Neuronal stem cell (in vitro differentiated cells): ENCODE data around the gene NDUFS4.

Experiments used
- DNase-seq: peaks from one replicate; pipeline ENCODE4 v3.0.0-alpha.2; 2013; ENCODE audit warnings: low spot score
- H2AFZ ChIP-seq: one replicate; pipeline ENCODE4 v1.6.1; 2013; ENCODE audit warnings: mild to moderate bottlenecking, low read length, inconsistent platforms
- H2AK5ac ChIP-seq: 2 replicates; pipeline ENCODE4 v1.6.1; 2013; ENCODE audit warnings: low read depth, mild to moderate bottlenecking, inconsistent platforms, low read length, moderate library complexity, mixed read lengths
- H2BK120ac ChIP-seq: 2 replicates; pipeline ENCODE4 v1.6.1; 2013; ENCODE audit warnings: low read depth, mild to moderate bottlenecking, inconsistent platforms, low read length, moderate library complexity, mixed read lengths
- H2BK12ac ChIP-seq: one replicate; pipeline ENCODE4 v1.6.1; 2013; ENCODE audit warnings: low read length, inconsistent platforms
- H2BK15ac ChIP-seq: 2 replicates; pipeline ENCODE4 v1.6.1; 2013; ENCODE audit warnings: mild to moderate bottlenecking, low read length, inconsistent platforms, mixed read lengths
- H2BK5ac ChIP-seq: one replicate; pipeline ENCODE4 v1.6.1; 2013; ENCODE audit warnings: inconsistent platforms, mild to moderate bottlenecking, low read length, moderate library complexity
- H3K14ac ChIP-seq: one replicate; pipeline ENCODE4 v1.6.1; 2013; ENCODE audit warnings: low read length, inconsistent platforms
- H3K18ac ChIP-seq: 2 replicates; pipeline ENCODE4 v1.6.1; 2013; ENCODE audit warnings: low read length, inconsistent platforms
- H3K23ac ChIP-seq: 2 replicates; pipeline ENCODE4 v1.6.1; 2013; ENCODE audit warnings: low read depth, mild to moderate bottlenecking, mixed read lengths, low read length, inconsistent platforms; ENCODE audit not compliant: poor library complexity
- H3K27ac ChIP-seq: replicated peaks from 3 replicates; pipeline ENCODE4 v1.5.1; 2013; ENCODE audit warnings: low read length, inconsistent platforms
- H3K27me3 ChIP-seq, 3 experiments: 2 replicates each; pipeline ENCODE4 v1.6.1; 2013; ENCODE audit warnings: low read length in 3 of 3, mild to moderate bottlenecking in 2 of 3, inconsistent platforms in 1 of 3, low read depth in 1 of 3, mixed read lengths in 1 of 3, moderate library complexity in 1 of 3; ENCODE audit not compliant: control insufficient read depth in 3 of 3, insufficient read depth in 3 of 3
- H3K36me3 ChIP-seq, 2 donors: replicated peaks in 1 of 2; 2 replicates each; pipeline ENCODE4 v1.6.1; 2013; ENCODE audit warnings: low read length in 2 of 2; ENCODE audit not compliant: control insufficient read depth in 2 of 2, insufficient read depth in 2 of 2
- H3K4ac ChIP-seq: 2 replicates; pipeline ENCODE4 v1.6.1; 2013; ENCODE audit warnings: inconsistent platforms, mild to moderate bottlenecking, low read length, moderate library complexity
- H3K4me1 ChIP-seq, 2 donors: 1 replicate in 1 of 2; 2 replicates in 1 of 2; pipeline ENCODE4 v1.6.1; 2013; ENCODE audit warnings: low read length in 2 of 2, low read depth in 1 of 2; ENCODE audit not compliant: control insufficient read depth in 2 of 2, insufficient read depth in 1 of 2
- H3K4me2 ChIP-seq: one replicate; pipeline ENCODE4 v1.6.1; 2013; ENCODE audit warnings: mild to moderate bottlenecking, low read length, inconsistent platforms; ENCODE audit not compliant: insufficient read depth, poor library complexity, severe bottlenecking
- H3K4me3 ChIP-seq, 2 donors: 2 replicates each; pipeline ENCODE4 v1.5.1; 2013; ENCODE audit warnings: low read length in 2 of 2, mild to moderate bottlenecking in 2 of 2, inconsistent platforms in 1 of 2, moderate library complexity in 1 of 2
- H3K79me1 ChIP-seq: one replicate; pipeline ENCODE4 v1.6.1; 2013; ENCODE audit warnings: low read depth, mild to moderate bottlenecking, inconsistent platforms, low read length, moderate library complexity
- H3K9ac ChIP-seq: one replicate; pipeline ENCODE4 v1.6.1; 2013; ENCODE audit warnings: mild to moderate bottlenecking, low read depth, low read length, inconsistent platforms; ENCODE audit not compliant: poor library complexity
- H3K9me3 ChIP-seq, 2 donors: replicated peaks in 1 of 2; 2 replicates each; pipeline versions ENCODE3 to v1.6.1; 2013; ENCODE audit warnings: low read length in 2 of 2, mild to moderate bottlenecking in 2 of 2, inconsistent platforms in 1 of 2, low read depth in 1 of 2, mixed read lengths in 1 of 2, moderate library complexity in 1 of 2; ENCODE audit not compliant: control insufficient read depth in 2 of 2, insufficient read depth in 1 of 2
- H4K8ac ChIP-seq: one replicate; pipeline ENCODE4 v1.6.1; 2013; ENCODE audit warnings: low read depth, mild to moderate bottlenecking, inconsistent platforms, low read length, moderate library complexity
- H4K91ac ChIP-seq: one replicate; pipeline ENCODE4 v1.6.1; 2013; ENCODE audit warnings: low read length, low read depth, mild to moderate bottlenecking, inconsistent platforms; ENCODE audit not compliant: poor library complexity
- WGBS, 2 donors: extraction: QIAGEN DNeasy Blood & Tissue Kit; methylation state at CpG; one replicate each; pipeline ENCODE4 v1.1.7; 2013; ENCODE audit warnings: missing lambda C conversion rate in 2 of 2, mixed read lengths in 1 of 2; ENCODE audit not compliant: insufficient read length in 2 of 2, insufficient replicate concordance in 1 of 2; ENCODE audit errors: extremely low coverage in 2 of 2; 5-methylcytosine and 5-hydroxymethylcytosine counted together

Gene NDUFS4

GRCh38 chr5:53556001-53556400 lies 4.4 kb upstream of the NDUFS4 start:
- H3K4me1 ChIP-seq, result no peaks in the 10 kb centered on the region
- peaks cover 0 to 11% of the 10 kb centered on the region in 2 donors for H3K9me3 ChIP-seq
- H3K4me2 ChIP-seq, result no peak overlapping the region
- H2BK5ac ChIP-seq, result no peak overlapping the region
- no peak overlapping the region for H4K8ac ChIP-seq
- H3K4ac ChIP-seq, result no peak overlapping the region
- no peak overlapping the region for H2AK5ac ChIP-seq
- H3K27ac ChIP-seq, result no peak overlapping the region
- no peak overlapping the region for H3K14ac ChIP-seq
- no peak overlapping the region for H2BK12ac ChIP-seq
- no peak overlapping the region for H3K23ac ChIP-seq
- no peaks in the 10 kb centered on the region for H3K36me3 ChIP-seq
- H3K4me3 ChIP-seq, result no peak overlapping the region
- H4K91ac ChIP-seq, result no peak overlapping the region
- H2AFZ ChIP-seq, result no peak overlapping the region
- no peak overlapping the region for H2BK120ac ChIP-seq
- H3K18ac ChIP-seq, result no peak overlapping the region
- no peak for DNase-seq
- no peak overlapping the region for H3K9ac ChIP-seq
- no peaks in the 10 kb centered on the region for H3K79me1 ChIP-seq
- H3K27me3 ChIP-seq, result no peaks in the 10 kb centered on the region
- no peak overlapping the region for H2BK15ac ChIP-seq

- no CpG with 5 or more reads among the region's 2 CpGs for WGBS, 2 donors
- Histone ChIP-seq H3K23ac (no peak overlapping the region), H3K27me3 (no peaks in the 10 kb centered on the region), H2BK5ac (no peak overlapping the region), H3K4me2 (no peak overlapping the region), H3K9me3 (peaks cover 0 to 11% of the 10 kb centered on the region in 2 donors), H3K79me1 (no peaks in the 10 kb centered on the region), H2AFZ (no peak overlapping the region), H3K4ac (no peak overlapping the region), H3K4me1 (peaks cover 0 to 3% of the 10 kb centered on the region in 2 donors), H2BK12ac (no peak overlapping the region), H3K18ac (no peak overlapping the region), H3K36me3 (peaks cover 0 to 3% of the 10 kb centered on the region in 2 donors), H3K27ac (no peak overlapping the region), H3K9ac (no peak overlapping the region), H2BK15ac (no peak overlapping the region), H3K14ac (no peak overlapping the region), H4K91ac (no peak overlapping the region), H2BK120ac (no peak overlapping the region), H3K4me3 (no peak overlapping the region), H4K8ac (no peak overlapping the region), H2AK5ac (no peak overlapping the region)
- no peak for DNase-seq
Measured at GRCh38 chr5:53557386-53557785, 3.1 kb upstream of the NDUFS4 start.

- H3K27me3 ChIP-seq, result no peaks in the 10 kb centered on the region
- H2BK15ac ChIP-seq, result no peak overlapping the region
- H3K23ac ChIP-seq, result no peak overlapping the region
- no peak overlapping the region for H3K14ac ChIP-seq
- H3K79me1 ChIP-seq, result no peaks in the 10 kb centered on the region
- H4K8ac ChIP-seq, result no peak overlapping the region
- peaks cover 0 to 3% of the 10 kb centered on the region in 2 donors for H3K4me1 ChIP-seq
- H3K4ac ChIP-seq, result no peak overlapping the region
- no peak overlapping the region for H3K9ac ChIP-seq
- H3K18ac ChIP-seq, result no peak overlapping the region
- no peak overlapping the region for H2BK12ac ChIP-seq
- peaks cover 0 to 11% of the 10 kb centered on the region in 2 donors for H3K9me3 ChIP-seq
- H4K91ac ChIP-seq, result no peak overlapping the region
- H2AFZ ChIP-seq, result no peak overlapping the region
- no peak overlapping the region for H2BK120ac ChIP-seq
- H3K4me2 ChIP-seq, result no peak overlapping the region
- H2BK5ac ChIP-seq, result no peak overlapping the region
- H3K27ac ChIP-seq, result no peak overlapping the region
- no peak for DNase-seq
- peaks cover 0 to 6% of the 10 kb centered on the region in 2 donors for H3K36me3 ChIP-seq
- no peak overlapping the region for H3K4me3 ChIP-seq
- no peak overlapping the region for H2AK5ac ChIP-seq
Measured at GRCh38 chr5:53558966-53559365, 1.5 kb upstream of the NDUFS4 start.

- Histone ChIP-seq H3K4ac (no peak overlapping the region), H3K4me1 (peaks cover 0 to 3% of the 10 kb centered on the region in 2 donors), H2AK5ac (no peak overlapping the region), H4K8ac (no peak overlapping the region), H2BK5ac (no peak overlapping the region), H3K14ac (no peak overlapping the region), H3K23ac (no peak overlapping the region), H4K91ac (no peak overlapping the region), H2AFZ (peak overlapping the region; percentile 99), H3K9me3 (peaks cover 0 to 11% of the 10 kb centered on the region in 2 donors), H2BK15ac (no peak overlapping the region), H3K79me1 (no peaks in the 10 kb centered on the region), H2BK12ac (no peak overlapping the region), H3K18ac (no peak overlapping the region), H3K9ac (no peak overlapping the region), H3K36me3 (peaks cover 0 to 6% of the 10 kb centered on the region in 2 donors), H3K4me2 (no peak overlapping the region), H2BK120ac (no peak overlapping the region), H3K27me3 (no peaks in the 10 kb centered on the region), H3K4me3 (peak overlapping the region in 1 of 2 donors; percentile 78), H3K27ac (no peak overlapping the region)
- no peak for DNase-seq
- WGBS, 2 donors, result no CpG with 5 or more reads among the region's 5 CpGs
Measured at GRCh38 chr5:53560028-53560427, 411 bp upstream of the NDUFS4 start.
